HG03457 (cell line): ENCODE results near the gene SPATA3.

ENCODE experiments used
- ATAC-seq: cut with Tn5 transposase; IDR thresholded peaks from one replicate; pipeline ENCODE4 v1.9.1; 2021; ENCODE audit warnings: moderate number of reproducible peaks; ENCODE audit not compliant: unreplicated experiment

The SPATA3 gene

DNA sequence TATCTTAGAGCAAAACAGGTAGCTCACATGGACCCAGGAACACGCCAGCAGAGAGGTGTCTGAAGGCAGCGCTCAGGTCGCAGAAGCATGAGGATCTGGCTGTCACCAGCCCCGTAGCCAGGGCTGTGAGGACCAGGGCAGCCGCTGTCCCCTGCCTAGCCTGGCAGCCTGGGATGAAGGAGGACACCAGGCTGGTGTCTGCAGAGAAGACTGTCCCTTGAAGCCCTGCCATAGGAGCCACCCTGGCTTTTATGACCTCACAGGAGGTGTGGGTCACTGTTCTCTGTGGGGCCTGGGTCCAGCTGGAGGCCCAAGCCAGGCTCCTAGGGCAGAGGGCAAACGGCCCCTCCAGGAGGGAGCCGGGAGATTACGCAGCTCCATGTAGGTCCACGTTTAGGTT, at the start of gene SPATA3:
Gene SPATA3 (plus strand): TSS at position 301 of the 400 bp plus-strand sequence. CDS start 113 bp downstream, outside the sequence.
- no peak for ATAC-seq

DNA sequence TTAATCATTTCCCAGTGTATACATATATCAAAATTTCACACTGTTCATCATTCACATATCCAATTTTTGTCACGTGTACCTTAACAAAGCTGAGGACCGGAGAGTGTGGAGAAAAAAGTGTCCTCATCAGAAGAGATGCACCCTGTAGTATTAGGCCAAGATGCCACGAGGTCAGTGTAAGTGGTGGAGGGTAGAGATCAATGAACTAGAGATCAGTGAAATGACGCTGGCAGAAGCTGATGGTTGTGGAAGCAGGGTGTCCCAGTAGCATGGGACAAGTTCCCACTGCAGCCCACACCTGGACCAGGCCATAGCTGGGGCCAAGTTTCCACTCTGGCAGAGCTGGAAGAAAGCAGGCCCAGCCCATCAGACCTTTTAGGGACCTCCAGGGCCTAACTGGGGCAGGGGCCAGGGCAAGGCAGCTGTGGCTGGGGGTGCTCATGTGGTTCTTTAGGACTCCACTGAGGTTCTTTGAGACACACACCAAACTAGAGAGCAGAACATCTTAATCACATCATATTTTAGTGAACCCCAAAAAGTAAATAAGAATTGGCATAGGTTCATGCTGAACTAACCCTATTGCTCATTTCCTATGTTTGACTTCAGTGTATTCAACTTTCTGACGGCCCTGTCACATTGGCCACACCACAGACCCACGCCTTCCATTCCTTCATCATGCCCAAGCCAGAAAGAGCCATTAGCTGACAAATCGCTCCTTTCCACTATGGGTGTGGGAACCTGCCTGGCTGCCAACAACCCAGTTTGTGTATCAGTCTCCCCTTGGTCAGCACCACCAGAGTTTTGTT, 49.3 kb upstream of the SPATA3 start:
- ATAC-seq = no peak

- ATAC-seq = no peak
Observed at GRCh38 chr2:230947235-230947576, 48.7 kb upstream of the SPATA3 start.

GRCh38 chr2:230947908-230948365, 48.0 kb upstream of the SPATA3 start:
- ATAC-seq = no peak

DNA sequence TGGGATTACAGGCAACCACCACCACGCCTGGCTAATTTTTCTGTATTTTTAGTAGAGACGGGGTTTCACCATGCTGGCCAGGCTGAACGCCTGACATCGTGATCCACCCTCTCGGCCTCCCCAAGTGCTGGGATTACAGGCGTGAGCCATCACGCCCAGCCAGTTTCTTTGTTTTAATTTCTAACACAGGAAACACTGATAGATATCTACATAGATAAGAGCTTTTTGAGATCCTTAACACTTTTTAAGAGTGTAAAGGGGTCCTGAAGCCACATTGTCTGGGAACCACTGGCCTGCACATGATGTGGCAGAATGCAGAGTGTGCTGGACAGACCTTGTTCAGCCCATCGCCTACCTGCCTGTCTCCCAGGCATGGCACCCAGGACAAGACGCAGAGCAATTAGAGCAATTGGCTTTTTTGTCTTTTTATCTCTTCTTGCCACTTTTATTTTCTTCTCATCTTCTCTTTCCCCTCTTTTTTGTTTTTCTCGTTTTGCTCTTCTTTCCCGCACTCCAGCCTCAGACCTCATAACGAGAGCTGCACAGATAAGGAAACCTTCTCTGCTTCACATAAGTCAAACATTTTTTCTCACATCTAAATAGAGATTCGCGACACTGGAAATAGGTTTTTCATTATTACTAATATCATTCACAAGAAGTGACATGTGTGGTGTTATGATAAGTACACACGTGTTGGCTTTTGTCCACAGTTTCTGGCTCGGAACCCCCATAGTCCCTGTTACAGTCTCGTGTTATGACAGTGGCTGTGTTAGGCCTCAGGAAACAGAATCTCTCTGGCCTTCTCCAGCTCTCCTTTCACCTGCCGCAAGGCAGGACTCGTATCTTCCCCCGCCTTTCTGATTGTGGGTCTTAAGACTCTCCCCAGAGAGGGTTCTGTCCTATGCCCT, 45.7 kb upstream of the SPATA3 start:
- ATAC-seq = no peak

DNA sequence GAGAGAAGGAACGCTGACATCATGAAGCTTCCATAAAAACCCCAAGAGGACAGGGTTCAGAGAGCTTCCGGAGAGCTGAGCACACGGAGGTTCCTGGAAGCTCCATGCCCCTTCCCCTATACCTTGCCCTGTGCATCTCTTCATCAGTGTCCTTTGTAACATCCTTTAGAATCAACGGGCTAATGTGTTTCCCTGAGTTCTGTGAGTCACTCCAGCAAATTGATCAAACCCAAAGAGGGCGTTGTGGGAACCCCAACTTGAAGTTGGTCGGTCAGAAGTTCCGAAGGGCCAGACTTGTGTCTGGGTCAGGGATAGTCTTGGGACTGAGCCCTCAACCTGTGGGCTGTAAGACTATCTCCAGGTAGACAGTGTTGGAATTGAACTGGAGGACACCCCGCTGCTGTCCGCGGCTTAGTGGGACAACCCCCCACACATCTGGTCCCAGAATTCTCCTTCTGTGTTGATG, 45.0 kb upstream of the SPATA3 start:
- no peak for ATAC-seq

DNA sequence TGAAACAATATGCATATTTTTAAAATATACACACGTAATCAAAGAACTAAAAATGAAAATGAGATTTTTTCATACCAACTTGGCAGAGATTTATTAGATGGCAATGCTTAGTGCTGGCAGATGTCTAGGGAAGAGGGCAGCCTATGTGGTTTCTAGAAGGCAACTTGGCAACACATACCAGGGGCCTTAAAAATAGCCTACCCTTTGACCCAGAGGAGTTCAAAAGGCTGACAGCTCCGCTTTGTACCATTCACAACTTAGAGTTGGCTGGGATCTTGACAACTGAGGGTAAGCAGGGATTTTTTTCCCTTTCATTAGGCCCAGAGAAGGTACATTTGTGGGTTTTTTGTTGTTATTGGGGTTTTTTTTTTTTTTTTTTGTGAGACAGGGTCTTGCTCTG, 44.5 kb upstream of the SPATA3 start:
- ATAC-seq = no peak

- no peak for ATAC-seq
Observed at GRCh38 chr2:230952226-230952956, 43.5 kb upstream of the SPATA3 start.

GRCh38 chr2:230953845-230954244, 42.1 kb upstream of the SPATA3 start:
- ATAC-seq = peak; percentile 28

- no peak for ATAC-seq
Observed at GRCh38 chr2:230954746-230955145, 41.2 kb upstream of the SPATA3 start.

GRCh38 chr2:230955163-230955737, 40.7 kb upstream of the SPATA3 start:
- no peak for ATAC-seq

DNA sequence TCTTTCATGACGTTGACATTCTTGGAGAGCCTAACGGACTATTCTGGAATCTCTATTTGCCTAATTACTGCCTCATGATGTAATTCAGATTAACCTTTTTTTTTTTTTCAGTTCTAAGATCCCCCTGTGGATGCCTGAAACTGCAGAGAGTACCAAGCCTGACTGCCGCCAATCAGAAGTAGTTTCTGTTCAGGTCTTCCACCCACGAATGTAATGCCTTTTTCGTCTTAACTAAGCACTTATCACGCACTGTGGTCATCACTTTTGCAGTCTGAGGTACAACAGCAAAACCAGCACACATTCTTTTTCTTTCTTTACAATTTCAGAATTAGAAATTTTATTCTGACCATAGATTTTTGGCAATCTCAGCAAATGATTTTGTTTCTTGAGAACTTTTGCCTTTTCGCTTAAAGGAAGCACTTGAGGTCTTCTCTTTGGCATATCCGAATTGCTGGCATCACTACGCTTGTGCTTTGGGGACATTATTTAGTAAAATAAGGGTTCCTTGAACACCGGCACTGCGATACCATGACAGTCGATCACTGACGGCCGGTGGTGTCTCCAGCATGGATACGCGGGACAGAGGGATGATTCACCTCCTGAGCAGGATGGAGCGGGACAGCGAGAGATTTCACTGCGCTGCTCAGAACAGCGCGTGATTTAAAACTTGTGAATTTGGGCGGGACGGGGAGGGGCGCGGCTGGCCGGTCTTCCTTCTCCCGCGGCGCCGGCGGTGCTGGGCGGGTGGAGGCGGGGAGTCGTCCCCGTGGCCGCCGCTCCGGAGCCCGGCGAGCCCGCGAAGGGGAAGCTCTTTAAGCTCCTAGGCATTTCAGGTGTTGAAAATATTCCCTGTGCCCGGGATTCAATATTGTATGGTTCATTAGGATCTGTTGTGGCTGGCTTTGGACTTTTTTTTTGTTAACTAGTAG, 38.8 kb upstream of the SPATA3 start:
- peak; percentile 47 for ATAC-seq

DNA sequence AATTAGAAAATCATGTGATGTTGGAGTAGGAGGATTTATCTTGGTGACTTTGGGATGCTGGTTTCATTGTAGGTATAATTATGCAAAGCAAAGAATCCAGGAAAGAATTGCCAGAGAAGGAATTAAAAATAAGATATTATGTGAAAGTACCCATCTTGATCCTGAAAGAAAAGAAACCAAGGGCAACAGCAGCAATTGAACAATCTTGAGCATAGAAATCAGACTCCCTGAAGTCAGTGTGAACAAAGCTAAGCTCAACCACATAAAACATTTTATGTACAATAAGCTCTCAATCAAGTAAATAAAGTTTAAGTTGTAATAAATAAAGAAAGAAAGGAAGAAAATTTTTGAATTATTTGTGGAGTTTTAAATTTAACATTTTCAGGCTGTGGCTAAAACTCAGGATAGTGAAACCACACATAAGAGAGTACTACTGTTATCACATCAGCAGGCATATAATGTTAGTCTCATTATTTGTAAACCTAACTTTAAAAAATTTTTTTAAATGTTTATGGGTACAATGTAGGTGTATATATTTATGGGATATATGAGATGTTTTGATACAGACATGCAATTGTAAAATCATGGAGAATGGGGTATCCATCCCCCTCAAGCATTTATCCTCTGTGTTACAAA, 38.0 kb upstream of the SPATA3 start:
- ATAC-seq = no peak

DNA sequence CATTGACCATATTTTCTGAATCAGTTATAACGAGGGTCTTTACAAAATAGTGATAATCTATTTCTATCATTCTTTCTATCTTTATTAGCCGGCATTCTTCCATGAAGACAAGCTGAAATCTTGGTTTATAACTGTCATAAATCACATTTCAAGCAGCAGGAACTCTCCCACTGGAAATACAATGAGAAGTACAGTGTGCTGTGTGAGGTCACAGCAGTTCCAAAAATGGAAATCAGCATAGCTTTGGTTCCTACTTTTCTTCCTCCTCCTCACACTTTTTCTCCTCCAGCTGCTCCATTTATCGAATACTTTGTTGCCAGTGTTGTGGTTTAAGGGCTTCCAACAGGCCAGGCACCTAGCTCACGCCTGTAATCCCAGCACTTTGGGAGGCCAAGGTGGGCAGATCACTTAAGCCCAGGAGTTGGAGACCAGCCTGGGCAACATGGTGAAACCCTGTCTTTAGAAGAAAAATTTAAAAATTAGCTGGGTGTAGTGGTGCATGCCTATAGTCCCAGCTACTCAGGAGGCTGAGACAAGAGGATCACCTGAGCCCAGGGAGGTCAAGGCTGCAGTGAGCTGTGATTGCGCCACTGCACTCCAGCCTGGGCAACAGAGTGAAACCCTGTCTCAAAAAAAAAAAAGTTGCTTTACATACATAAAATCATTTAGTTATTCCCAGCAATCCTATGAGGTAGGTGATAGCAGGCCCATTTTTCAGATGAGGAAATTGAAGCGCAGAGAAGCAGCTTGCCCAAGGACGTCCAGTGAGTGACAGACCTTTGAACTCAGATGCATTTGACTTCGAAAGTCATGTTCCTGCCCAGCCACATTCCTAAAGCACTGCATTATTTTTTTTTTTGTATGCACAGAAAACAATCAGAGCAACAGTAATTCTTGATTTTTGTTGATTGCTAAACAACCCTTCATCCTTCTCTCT, 36.8 kb upstream of the SPATA3 start:
- ATAC-seq = no peak

DNA sequence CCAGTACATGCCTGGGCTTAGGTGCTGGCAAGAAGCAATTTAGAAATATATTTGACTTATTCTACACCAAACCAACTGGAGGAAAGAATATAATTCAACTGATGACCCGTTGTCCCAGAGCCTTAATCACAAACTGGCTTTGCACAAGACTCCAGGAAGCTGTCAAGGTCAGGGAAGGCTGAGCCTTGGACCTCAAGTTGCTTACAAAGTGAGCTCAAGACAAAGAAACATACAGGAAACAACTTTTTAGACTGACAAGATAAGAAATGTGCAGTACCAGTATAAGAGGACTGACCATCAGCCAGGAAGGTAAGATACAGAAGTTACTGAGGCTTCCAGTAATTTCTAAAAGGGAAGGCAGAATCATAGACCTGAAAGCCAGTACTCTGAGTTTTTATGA, 35.9 kb upstream of the SPATA3 start:
- no peak for ATAC-seq

GRCh38 chr2:230961091-230961491, 34.8 kb upstream of the SPATA3 start:
- no peak for ATAC-seq

- no peak for ATAC-seq
Observed at GRCh38 chr2:230964136-230964730, 31.7 kb upstream of the SPATA3 start.

- no peak for ATAC-seq
Observed at GRCh38 chr2:230967113-230967512, 28.8 kb upstream of the SPATA3 start.
